ENCODE data around the gene TGM4. TPM values are rescaled to one million over a fixed set of nuclear protein-coding genes. Genes with fewer than 3 reads are reported as not detected.

Gene TGM4
- total and polyA plus RNA-seq, 10 of the 15 experiments (the other 5 are each of a cell fraction or from before 2014, with no cell fraction given): not detected

GRCh38 chr3:44960387-44961026, 86.1 kb downstream of the TGM4 start:
- WGBS (ENCODE audit: insufficient coverage, insufficient replicate concordance, low lambda C conversion rate, missing lambda C conversion rate): 13% methylated on average over 3 of the region's 3 CpGs
- no peak for TF ChIP-seq SMC3 (IDR thresholded peaks at IDR 0.05; ENCODE audit: borderline replicate concordance, low read length)
- TF ChIP-seq IKZF2 (IDR thresholded peaks at IDR 0.05): peak in 1 of 2 experiments; percentile 13; a peak in 1 of 4 replicates
- H3K36me3 ChIP-seq (ENCODE audit: control insufficient read depth in 2 of 2, insufficient read depth in 2 of 2, low read length in 1 of 2): peaks cover 6 to 7% of the 10 kb centered on the region in 2 experiments; a peak in 3 of 4 replicates
- intact Hi-C loops (cut with micrococcal nuclease; ENCODE audit: unreplicated experiment) (no loop called here), in situ Hi-C loops (cut with MboI) (no loop called here)
- SMC1A ChIA-PET (ENCODE audit: uncharacterized antibody, unreplicated experiment): no interaction called here
- FAIRE-seq: no peak
- BruUV-seq (replicated peaks): no TSS peak
- H2AFZ ChIP-seq (ENCODE audit: control insufficient read depth, low read depth, low read length): no peak overlapping the region
- no peaks in the 10 kb centered on the region for H4K20me1 ChIP-seq (ENCODE audit: control insufficient read depth, insufficient read depth)
- peak overlapping the region; percentile 19; the same call in 1 of the 2 replicates for H3K27ac ChIP-seq (ENCODE audit: control insufficient read depth, insufficient read depth)
- POLR2A ChIA-PET: interaction anchor here (1.0 to 1.1 kb wide), 3 partner anchors 8 to 18 kb away, joined by 3 read pairs; no protein-coding TSS in a partner anchor
- peaks cover 7% of the 10 kb centered on the region for H3K79me2 ChIP-seq (ENCODE audit: control insufficient read depth, insufficient read depth, low read length)
- ATAC-seq: peak; percentile 80
- H3K9me3 ChIP-seq (replicated peaks; ENCODE audit: control insufficient read depth, insufficient read depth, low read length): no peaks in the 10 kb centered on the region
- no peak overlapping the region for H3K4me3 ChIP-seq
- RAD21 ChIA-PET (ENCODE audit: unreplicated experiment): no interaction called here
- CTCF ChIA-PET: interaction anchor here (1.2 kb wide), 1 partner anchor 13 kb away, joined by 3 read pairs; no protein-coding TSS in a partner anchor
- H3K27me3 ChIP-seq (replicated peaks in 1 of 2; ENCODE audit: control insufficient read depth in 2 of 2, insufficient read depth in 2 of 2, low read length in 1 of 2): no peaks in the 10 kb centered on the region
- no peak overlapping the region for H3K4me2 ChIP-seq (ENCODE audit: control insufficient read depth, insufficient read depth)
- H3K4me1 ChIP-seq (ENCODE audit: control insufficient read depth, insufficient read depth, low read length): peaks cover 16% of the 10 kb centered on the region
- DNase-seq (ENCODE audit: low read depth, low spot score): no peak
- H3K9ac ChIP-seq (ENCODE audit: control insufficient read depth, insufficient read depth, low read length): no peak overlapping the region; the same call in 1 of the 2 replicates

GRCh38 chr3:44961888-44962287, 87.5 kb downstream of the TGM4 start:
- CTCF ChIA-PET: no interaction called here
- BruUV-seq (replicated peaks): no TSS peak
- H3K9me3 ChIP-seq (replicated peaks; ENCODE audit: control insufficient read depth, insufficient read depth, low read length): no peaks in the 10 kb centered on the region
- no peak for FAIRE-seq
- no peak for ATAC-seq
- no peak overlapping the region for H3K4me2 ChIP-seq (ENCODE audit: control insufficient read depth, insufficient read depth)
- peaks cover 13% of the 10 kb centered on the region for H3K4me1 ChIP-seq (ENCODE audit: control insufficient read depth, insufficient read depth, low read length)
- in situ Hi-C loops (cut with MboI): no loop called here
- no peaks in the 10 kb centered on the region for H3K27me3 ChIP-seq (replicated peaks in 1 of 2; ENCODE audit: control insufficient read depth in 2 of 2, insufficient read depth in 2 of 2, low read length in 1 of 2)
- POLR2A ChIA-PET: interaction anchor here (1.0 to 1.1 kb wide), 3 partner anchors 9 to 32 kb away, joined by 3 to 6 read pairs (median 3); no protein-coding TSS in a partner anchor
- SMC1A ChIA-PET (ENCODE audit: uncharacterized antibody, unreplicated experiment): interaction anchor here (0.9 to 1.4 kb wide), 4 partner anchors 13 to 26 kb away, joined by 3 to 4 read pairs (median 3); no protein-coding TSS in a partner anchor
- H4K20me1 ChIP-seq (ENCODE audit: control insufficient read depth, insufficient read depth): no peaks in the 10 kb centered on the region
- WGBS (ENCODE audit: insufficient coverage, insufficient replicate concordance, low lambda C conversion rate, missing lambda C conversion rate): 94% methylated on average over 3 of the region's 3 CpGs
- H2AFZ ChIP-seq (ENCODE audit: control insufficient read depth, low read depth, low read length): no peak overlapping the region
- H3K4me3 ChIP-seq: no peak overlapping the region
- RAD21 ChIA-PET (ENCODE audit: unreplicated experiment): no interaction called here
- peaks cover 5 to 6% of the 10 kb centered on the region in 2 experiments; a peak in 3 of 4 replicates for H3K36me3 ChIP-seq (ENCODE audit: control insufficient read depth in 2 of 2, insufficient read depth in 2 of 2, low read length in 1 of 2)
- no peak overlapping the region for H3K9ac ChIP-seq (ENCODE audit: control insufficient read depth, insufficient read depth, low read length)
- DNase-seq (ENCODE audit: low read depth, low spot score): no peak
- peaks cover 9% of the 10 kb centered on the region for H3K79me2 ChIP-seq (ENCODE audit: control insufficient read depth, insufficient read depth, low read length)
- H3K27ac ChIP-seq (ENCODE audit: control insufficient read depth, insufficient read depth): no peak overlapping the region
- intact Hi-C loops (cut with micrococcal nuclease; ENCODE audit: unreplicated experiment): no loop called here
- no peak for TF ChIP-seq YY1 (IDR thresholded peaks at IDR 0.05; ENCODE audit: low read depth, low read length)
- no peak for TF ChIP-seq ZNF274 (IDR thresholded peaks at IDR 0.05; ENCODE audit: insufficient read depth, insufficient read length)
- TF ChIP-seq SUPT20H (IDR thresholded peaks at IDR 0.05; ENCODE audit: borderline replicate concordance, control insufficient read depth, low read depth, low read length): no peak
- no peak for TF ChIP-seq HDGF (IDR thresholded peaks at IDR 0.05)
- no peak for TF ChIP-seq STAT3 (IDR thresholded peaks at IDR 0.05; ENCODE audit: low read depth, low read length)
- no peak for TF ChIP-seq SIN3A (IDR thresholded peaks at IDR 0.05; ENCODE audit: low read depth, low read length)
- TF ChIP-seq RELA (IDR thresholded peaks at IDR 0.05; ENCODE audit: borderline replicate concordance, partially characterized antibody): no peak
- TF ChIP-seq GATAD2B (conservative IDR thresholded peaks at IDR 0.05; ENCODE audit: low read depth): no peak
- TF ChIP-seq PBX3 (IDR thresholded peaks at IDR 0.05; ENCODE audit: insufficient replicate concordance, low read depth, low read length): no peak
- no peak for TF ChIP-seq ZNF592 (IDR thresholded peaks at IDR 0.05)

Data from GM12878 (cell line).